ENCODE measurements around the gene RHBG. TPM values are rescaled to one million over a fixed set of nuclear protein-coding genes. Genes with fewer than 3 reads are reported as not detected.

RHBG gene
- total RNA-seq, 1 donor from 2014 or later = not detected

GRCh38 chr1:156376958-156377919, 8.2 kb downstream of the RHBG start:
- no peak for TF ChIP-seq CTCF (IDR thresholded peaks at IDR 0.05)
- CTCF ChIA-PET = interaction anchor here (1.3 kb wide), 1 partner anchor 8 kb away, joined by 9 read pairs; no protein-coding TSS in a partner anchor
- Mint-ChIP-seq H3K4me1 (peaks cover 3% of the 10 kb centered on the region), H3K27ac (no peak overlapping the region), H3K4me3 (no peak overlapping the region), H3K27me3 (peaks cover 9% of the 10 kb centered on the region), H3K9me3 (no peaks in the 10 kb centered on the region), H3K36me3 (ENCODE audit: low read depth) (no peaks in the 10 kb centered on the region)
- intact Hi-C loops (cut with micrococcal nuclease) = no loop called here
- DNase-seq (no peak), ATAC-seq (ENCODE audit: low read depth) (no peak)
- POLR2A ChIA-PET = no interaction called here

- POLR2A ChIA-PET = no interaction called here
These were observed 9.5 kb downstream of the RHBG start for GRCh38 chr1:156378557-156378956.

GRCh38 chr1:156379420-156380165, 10.6 kb downstream of the RHBG start:
- Mint-ChIP-seq H3K27ac (no peak overlapping the region), H3K27me3 (peaks cover 3% of the 10 kb centered on the region), H3K4me3 (no peak overlapping the region), H3K9me3 (no peaks in the 10 kb centered on the region), H3K36me3 (ENCODE audit: low read depth) (no peaks in the 10 kb centered on the region), H3K4me1 (peaks cover 3% of the 10 kb centered on the region)
- intact Hi-C loops (cut with micrococcal nuclease) = no loop called here
- ChIA-PET POLR2A (no interaction called here), CTCF (interaction anchor here (1.2 to 1.3 kb wide), 3 partner anchors 25 to 229 kb away, joined by 3 to 5 read pairs (median 3); no protein-coding TSS in a partner anchor)
- no peak for TF ChIP-seq CTCF (IDR thresholded peaks at IDR 0.05)
- DNase-seq (no peak), ATAC-seq (ENCODE audit: low read depth) (no peak)

More at GRCh38 chr1:156378557-156378956, 9.5 kb downstream of the RHBG start:
- CTCF ChIA-PET = interaction anchor here (1.2 to 1.3 kb wide), 2 partner anchors 67 to 230 kb away, joined by 3 to 5 read pairs; no protein-coding TSS in a partner anchor
- no peak for ATAC-seq (ENCODE audit: low read depth)
- TF ChIP-seq CTCF (IDR thresholded peaks at IDR 0.05) = no peak
- peaks cover 3% of the 10 kb centered on the region for H3K4me1 Mint-ChIP-seq
- no peak overlapping the region for H3K4me3 Mint-ChIP-seq
- H3K27ac Mint-ChIP-seq = no peak overlapping the region
- peaks cover 4% of the 10 kb centered on the region for H3K27me3 Mint-ChIP-seq
- intact Hi-C loops (cut with micrococcal nuclease) = no loop called here
- no peaks in the 10 kb centered on the region for H3K9me3 Mint-ChIP-seq
- no peaks in the 10 kb centered on the region for H3K36me3 Mint-ChIP-seq (ENCODE audit: low read depth)
- no peak for DNase-seq

GRCh38 chr1:156382561-156382960, 13.6 kb downstream of the RHBG start:
- no peak for DNase-seq
- ChIA-PET CTCF (interaction anchor here (0.6 to 7.6 kb wide), 5 partner anchors 24 to 226 kb away, joined by 3 to 223 read pairs (median 3); no protein-coding TSS in a partner anchor), POLR2A (no interaction called here)
- peaks cover 15% of the 10 kb centered on the region for H3K27me3 Mint-ChIP-seq
- intact Hi-C loops (cut with micrococcal nuclease) = no loop called here
- no peaks in the 10 kb centered on the region for H3K9me3 Mint-ChIP-seq
- no peaks in the 10 kb centered on the region for H3K36me3 Mint-ChIP-seq (ENCODE audit: low read depth)
- no peak for TF ChIP-seq CTCF (IDR thresholded peaks at IDR 0.05)
- no peak overlapping the region for H3K27ac Mint-ChIP-seq
- peaks cover 6% of the 10 kb centered on the region for H3K4me1 Mint-ChIP-seq
- no peak for ATAC-seq (ENCODE audit: low read depth)
- no peak overlapping the region for H3K4me3 Mint-ChIP-seq
